Measurements from ENCODE around the gene TAS2R1.

Gene TAS2R1, protein sequence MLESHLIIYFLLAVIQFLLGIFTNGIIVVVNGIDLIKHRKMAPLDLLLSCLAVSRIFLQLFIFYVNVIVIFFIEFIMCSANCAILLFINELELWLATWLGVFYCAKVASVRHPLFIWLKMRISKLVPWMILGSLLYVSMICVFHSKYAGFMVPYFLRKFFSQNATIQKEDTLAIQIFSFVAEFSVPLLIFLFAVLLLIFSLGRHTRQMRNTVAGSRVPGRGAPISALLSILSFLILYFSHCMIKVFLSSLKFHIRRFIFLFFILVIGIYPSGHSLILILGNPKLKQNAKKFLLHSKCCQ

DNA sequence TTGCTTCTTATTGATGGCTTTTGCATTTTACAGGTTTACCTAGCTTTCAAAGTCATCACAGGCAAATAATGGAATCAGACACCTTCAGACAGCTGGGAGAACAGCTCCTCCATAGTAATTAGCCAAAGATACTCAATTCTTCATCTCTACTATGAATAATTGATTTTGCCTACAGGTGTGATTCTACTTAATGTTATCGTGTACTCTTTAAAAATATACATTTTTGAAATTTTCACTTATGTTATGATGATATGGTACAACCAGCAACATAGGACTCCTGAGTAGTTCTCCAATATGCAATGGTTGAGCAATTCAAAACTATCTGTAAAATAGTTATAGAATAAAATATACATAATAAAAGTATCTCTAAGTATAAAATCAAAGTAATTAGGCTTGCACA, at the start of gene TAS2R1:
Gene TAS2R1 (minus strand): TSS at position 101 of the 400 bp plus-strand sequence. CDS start 319 bp downstream, outside the sequence.
- no peak for DNase-seq (ENCODE audit: low spot score)
- TF ChIP-seq, protein P1, sequence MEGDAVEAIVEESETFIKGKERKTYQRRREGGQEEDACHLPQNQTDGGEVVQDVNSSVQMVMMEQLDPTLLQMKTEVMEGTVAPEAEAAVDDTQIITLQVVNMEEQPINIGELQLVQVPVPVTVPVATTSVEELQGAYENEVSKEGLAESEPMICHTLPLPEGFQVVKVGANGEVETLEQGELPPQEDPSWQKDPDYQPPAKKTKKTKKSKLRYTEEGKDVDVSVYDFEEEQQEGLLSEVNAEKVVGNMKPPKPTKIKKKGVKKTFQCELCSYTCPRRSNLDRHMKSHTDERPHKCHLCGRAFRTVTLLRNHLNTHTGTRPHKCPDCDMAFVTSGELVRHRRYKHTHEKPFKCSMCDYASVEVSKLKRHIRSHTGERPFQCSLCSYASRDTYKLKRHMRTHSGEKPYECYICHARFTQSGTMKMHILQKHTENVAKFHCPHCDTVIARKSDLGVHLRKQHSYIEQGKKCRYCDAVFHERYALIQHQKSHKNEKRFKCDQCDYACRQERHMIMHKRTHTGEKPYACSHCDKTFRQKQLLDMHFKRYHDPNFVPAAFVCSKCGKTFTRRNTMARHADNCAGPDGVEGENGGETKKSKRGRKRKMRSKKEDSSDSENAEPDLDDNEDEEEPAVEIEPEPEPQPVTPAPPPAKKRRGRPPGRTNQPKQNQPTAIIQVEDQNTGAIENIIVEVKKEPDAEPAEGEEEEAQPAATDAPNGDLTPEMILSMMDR (IDR thresholded peaks at IDR 0.05; ENCODE audit: extremely low read depth, missing control alignments): no peak

DNA sequence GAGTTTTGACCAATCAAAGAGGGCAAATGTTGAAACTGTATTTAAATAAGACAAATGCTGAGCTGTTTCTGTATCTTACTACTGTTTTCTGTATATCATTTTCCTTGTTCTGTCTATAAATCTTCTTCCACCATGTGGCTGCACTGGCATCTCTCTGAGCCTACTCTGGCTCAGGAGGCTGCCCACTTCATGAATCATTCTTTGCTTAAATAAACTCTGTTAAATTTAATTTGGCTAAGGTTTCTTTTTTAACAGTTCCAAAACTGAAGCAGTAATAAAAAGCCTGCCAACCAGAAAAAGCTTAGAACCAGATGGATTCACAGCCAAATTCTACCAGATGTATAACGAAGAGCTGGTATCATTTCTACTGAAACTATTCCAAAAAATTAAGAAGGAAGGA, 40.2 kb upstream of the TAS2R1 start:
- DNase-seq (ENCODE audit: low spot score): no peak
- TF ChIP-seq, protein P1 (IDR thresholded peaks at IDR 0.05; ENCODE audit: extremely low read depth, missing control alignments): no peak

DNA sequence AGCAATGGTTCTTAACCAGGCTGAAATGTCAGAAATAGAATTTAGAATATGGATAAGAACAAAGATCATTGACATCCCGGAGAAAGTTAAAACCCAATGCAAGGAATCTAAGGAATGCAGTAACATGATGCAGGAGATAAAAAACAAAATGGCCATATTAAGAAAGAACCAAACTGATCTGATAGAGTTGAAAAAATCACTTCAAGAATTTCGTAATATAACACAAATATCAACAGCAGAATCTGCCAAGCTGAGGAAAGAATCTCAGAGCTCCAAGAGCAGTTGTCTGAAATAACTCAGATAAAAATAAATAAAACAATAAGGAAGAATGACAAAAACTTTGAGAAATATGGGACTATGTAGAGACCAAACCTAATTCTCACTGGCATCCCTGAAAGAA, 37.8 kb upstream of the TAS2R1 start:
- TF ChIP-seq, protein P1 (IDR thresholded peaks at IDR 0.05; ENCODE audit: extremely low read depth, missing control alignments): no peak
- no peak for DNase-seq (ENCODE audit: low spot score)

DNA sequence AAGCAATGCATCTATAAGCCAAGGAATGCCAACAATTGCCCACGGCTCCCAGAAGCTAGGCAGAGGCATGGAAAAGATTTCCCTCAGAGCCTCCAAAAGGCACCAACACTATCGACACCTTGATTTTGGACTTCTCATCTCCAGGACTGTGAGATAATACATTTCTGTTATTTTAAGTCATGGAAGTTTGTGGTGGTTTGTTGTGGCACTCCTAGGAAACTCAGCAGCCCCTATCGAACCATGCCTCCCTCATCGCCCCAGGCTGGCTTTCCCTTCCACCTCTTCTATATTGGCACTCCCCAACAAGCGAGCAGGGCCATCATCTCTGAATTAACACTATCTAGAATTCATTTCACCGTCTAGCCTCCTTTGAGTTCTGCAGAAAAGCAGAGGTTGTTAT, 33.7 kb upstream of the TAS2R1 start:
- no peak for DNase-seq (ENCODE audit: low spot score)
- TF ChIP-seq, protein P1 (IDR thresholded peaks at IDR 0.05; ENCODE audit: extremely low read depth, missing control alignments): no peak

DNA sequence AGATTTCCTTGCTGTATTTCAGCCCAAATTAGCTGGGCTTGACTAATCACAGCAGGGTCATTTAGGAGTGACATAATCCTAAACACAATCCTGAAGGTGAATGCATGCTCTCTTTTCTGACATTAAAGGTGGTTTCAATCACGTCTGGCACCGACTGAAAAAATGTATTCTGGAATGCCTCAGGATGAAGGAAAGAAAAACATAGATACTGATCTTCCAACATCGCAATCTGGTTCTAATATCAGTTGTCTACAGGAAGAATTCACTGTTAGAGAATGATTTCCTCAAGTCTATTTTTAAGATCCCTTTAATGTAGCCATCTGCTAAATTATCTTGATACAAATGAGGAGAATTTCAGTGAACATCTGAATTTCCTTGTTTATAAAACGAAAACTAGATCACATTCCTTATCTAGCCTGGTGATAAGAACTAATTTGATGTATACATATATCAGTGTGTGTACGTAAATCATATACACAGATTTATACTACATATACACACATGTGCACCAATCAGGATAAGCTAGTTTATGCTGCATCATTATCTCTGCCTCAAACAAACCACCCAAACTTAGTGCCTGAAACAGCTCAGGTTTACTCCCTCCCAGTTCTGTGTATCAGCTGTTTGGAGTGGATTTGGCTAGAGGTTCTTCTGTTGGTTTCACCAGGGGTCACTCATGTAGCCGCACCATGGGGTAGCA, 31.3 kb upstream of the TAS2R1 start:
- TF ChIP-seq, protein P1 (IDR thresholded peaks at IDR 0.05; ENCODE audit: extremely low read depth, missing control alignments): no peak
- DNase-seq (ENCODE audit: low spot score): no peak

DNA sequence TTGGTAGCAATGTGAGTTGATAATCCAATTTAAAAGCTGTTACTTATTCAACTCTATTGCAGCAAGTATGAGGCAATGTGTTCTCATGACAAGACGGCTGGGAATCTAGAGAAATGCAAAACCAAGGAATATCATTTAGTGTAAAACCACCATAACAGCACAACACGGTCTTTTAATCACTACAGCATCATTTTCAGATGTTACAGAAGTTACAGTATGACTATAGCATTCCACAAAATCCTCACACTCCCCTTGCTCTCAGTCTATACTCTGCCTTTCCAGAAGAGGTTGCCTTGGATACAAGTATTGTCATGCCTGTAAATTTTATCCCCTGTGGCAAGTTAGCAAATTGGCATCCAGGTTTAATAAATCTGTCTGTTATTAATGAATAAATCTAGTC, 28.6 kb upstream of the TAS2R1 start:
- TF ChIP-seq, protein P1 (IDR thresholded peaks at IDR 0.05; ENCODE audit: extremely low read depth, missing control alignments): no peak
- no peak for DNase-seq (ENCODE audit: low spot score)

DNA sequence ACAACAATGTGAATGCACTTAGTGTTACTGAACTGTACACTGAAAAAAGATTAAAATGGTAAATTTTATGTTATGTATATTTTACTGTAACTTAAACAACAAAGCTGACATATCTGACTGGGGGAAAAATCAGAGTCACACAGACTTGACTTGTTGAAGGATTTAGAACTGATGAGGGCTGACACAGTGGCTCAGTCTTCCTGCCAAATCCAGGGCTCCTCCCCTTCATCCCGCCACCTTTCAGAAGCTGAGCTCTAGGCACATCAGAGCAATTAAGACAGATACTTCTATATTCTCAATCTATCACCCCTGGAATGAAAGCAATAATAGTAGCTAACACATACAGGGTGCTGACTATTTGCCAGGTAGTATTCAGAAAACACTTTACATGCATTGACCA, 27.7 kb upstream of the TAS2R1 start:
- no peak for DNase-seq (ENCODE audit: low spot score)
- TF ChIP-seq, protein P1 (IDR thresholded peaks at IDR 0.05; ENCODE audit: extremely low read depth, missing control alignments): no peak
